A549 (cell line): Measurements from ENCODE around the gene GGT5.
"Not testable (repeated sequence)": the region's sequence is repeated elsewhere in the genome, so short reads cannot be mapped to it uniquely, and the experiment has no call there.

ENCODE experiments used
- BHLHE40 ChIP-seq: IDR thresholded peaks from 2 replicates; pipeline ENCODE4 v1.6.1; 2012; ENCODE audit warnings: low read depth, low read length, inconsistent platforms
- CHD2 ChIP-seq: fragments of 150-350 bp; IDR thresholded peaks from 2 replicates; pipeline ENCODE4 v1.6.1; 2014; ENCODE audit warnings: low read length; ENCODE audit not compliant: partially characterized antibody
- CHD4 ChIP-seq: fragments of 200-600 bp; sonication (generic); IDR thresholded peaks from 2 replicates; pipeline ENCODE4 v1.6.1; 2016; ENCODE audit warnings: antibody characterized with exemption, mild to moderate bottlenecking, borderline replicate concordance
- ZFP36 ChIP-seq: fragments of 450-650 bp; IDR thresholded peaks from 2 replicates; pipeline ENCODE4 v1.6.1; 2014; ENCODE audit warnings: borderline replicate concordance; ENCODE audit not compliant: partially characterized antibody
- TF ChIP-seq, protein P1 (sequence below): IDR thresholded peaks from 2 replicates; pipeline ENCODE4 v1.6.1; 2012; ENCODE audit warnings: low read depth, borderline replicate concordance
- TF ChIP-seq, protein P2 (sequence below): fragments of >200 bp; sonication (Bioruptor Twin); formaldehyde crosslinking; IDR thresholded peaks from 3 replicates; pipeline ENCODE4 v1.5.1; 2016
- TF ChIP-seq, protein P3 (sequence below): IDR thresholded peaks from 2 replicates; pipeline ENCODE4 v1.6.1; 2012

DNA sequence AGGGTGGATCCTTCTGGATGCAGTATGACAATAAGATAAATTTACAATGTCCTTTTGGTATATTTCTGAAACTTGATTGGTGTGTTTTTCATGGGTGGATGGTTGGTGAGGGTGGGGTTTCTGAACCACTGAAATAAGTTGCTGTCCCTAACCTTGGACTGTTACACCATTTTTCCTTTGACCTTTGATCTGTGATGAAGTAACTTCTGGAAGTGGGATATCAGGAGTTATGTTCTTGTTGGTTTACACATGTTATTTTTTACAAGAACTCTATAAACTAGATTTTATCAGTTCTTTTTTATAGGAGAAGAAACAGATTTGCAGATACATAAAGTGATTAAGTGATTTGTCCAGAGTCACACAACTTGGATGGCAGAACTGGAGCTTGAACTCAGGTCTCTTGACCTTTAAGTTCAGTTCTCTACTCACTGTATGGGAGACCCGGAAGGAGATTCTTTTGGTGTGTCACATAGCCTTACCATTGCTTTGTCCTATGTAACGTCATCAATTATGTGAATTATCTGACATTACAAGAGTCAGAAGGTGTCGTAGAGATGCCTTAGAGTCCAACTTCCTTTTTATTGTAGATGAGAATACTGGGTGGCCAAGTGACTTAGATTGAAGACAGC lies 47.4 kb upstream of the GGT5 start:
- TF ChIP-seq ZFP36, CHD4, CHD2, BHLHE40: not testable (repeated sequence)
- TF ChIP-seq, protein P1, sequence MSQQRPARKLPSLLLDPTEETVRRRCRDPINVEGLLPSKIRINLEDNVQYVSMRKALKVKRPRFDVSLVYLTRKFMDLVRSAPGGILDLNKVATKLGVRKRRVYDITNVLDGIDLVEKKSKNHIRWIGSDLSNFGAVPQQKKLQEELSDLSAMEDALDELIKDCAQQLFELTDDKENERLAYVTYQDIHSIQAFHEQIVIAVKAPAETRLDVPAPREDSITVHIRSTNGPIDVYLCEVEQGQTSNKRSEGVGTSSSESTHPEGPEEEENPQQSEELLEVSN: not testable (repeated sequence)
- TF ChIP-seq, protein P2, sequence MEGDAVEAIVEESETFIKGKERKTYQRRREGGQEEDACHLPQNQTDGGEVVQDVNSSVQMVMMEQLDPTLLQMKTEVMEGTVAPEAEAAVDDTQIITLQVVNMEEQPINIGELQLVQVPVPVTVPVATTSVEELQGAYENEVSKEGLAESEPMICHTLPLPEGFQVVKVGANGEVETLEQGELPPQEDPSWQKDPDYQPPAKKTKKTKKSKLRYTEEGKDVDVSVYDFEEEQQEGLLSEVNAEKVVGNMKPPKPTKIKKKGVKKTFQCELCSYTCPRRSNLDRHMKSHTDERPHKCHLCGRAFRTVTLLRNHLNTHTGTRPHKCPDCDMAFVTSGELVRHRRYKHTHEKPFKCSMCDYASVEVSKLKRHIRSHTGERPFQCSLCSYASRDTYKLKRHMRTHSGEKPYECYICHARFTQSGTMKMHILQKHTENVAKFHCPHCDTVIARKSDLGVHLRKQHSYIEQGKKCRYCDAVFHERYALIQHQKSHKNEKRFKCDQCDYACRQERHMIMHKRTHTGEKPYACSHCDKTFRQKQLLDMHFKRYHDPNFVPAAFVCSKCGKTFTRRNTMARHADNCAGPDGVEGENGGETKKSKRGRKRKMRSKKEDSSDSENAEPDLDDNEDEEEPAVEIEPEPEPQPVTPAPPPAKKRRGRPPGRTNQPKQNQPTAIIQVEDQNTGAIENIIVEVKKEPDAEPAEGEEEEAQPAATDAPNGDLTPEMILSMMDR: not testable (repeated sequence)
- TF ChIP-seq, protein P3, sequence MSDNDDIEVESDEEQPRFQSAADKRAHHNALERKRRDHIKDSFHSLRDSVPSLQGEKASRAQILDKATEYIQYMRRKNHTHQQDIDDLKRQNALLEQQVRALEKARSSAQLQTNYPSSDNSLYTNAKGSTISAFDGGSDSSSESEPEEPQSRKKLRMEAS: not testable (repeated sequence)
